Measurements from ENCODE around the gene USH2A. TPM values are rescaled to one million over a fixed set of nuclear protein-coding genes. Genes with fewer than 3 reads are reported as not detected.

USH2A gene
- total RNA-seq, 1 experiment from 2014 or later = not detected

- no peaks in the 10 kb centered on the region for H3K36me3 ChIP-seq (ENCODE audit: control insufficient read depth in 1 of 2, insufficient read depth in 2 of 2, low read length in 2 of 2)
- ChIA-PET POLR2A (no interaction called here), RAD21 (ENCODE audit: low non-redundant PET in 1 of 2, low total read pairs in 2 of 2, uncharacterized antibody in 2 of 2, unreplicated experiment in 2 of 2) (no interaction called here), CTCF (no interaction called here)
- no peak overlapping the region for H2AFZ ChIP-seq (ENCODE audit: low read depth, low read length, poor library complexity, severe bottlenecking)
- no peaks in the 10 kb centered on the region for H4K20me1 ChIP-seq (ENCODE audit: insufficient read depth)
- peak; percentile 50; the same call in 1 of the 2 replicates for ATAC-seq
- no peak overlapping the region for H3K4me3 ChIP-seq (replicated peaks in 1 of 2; ENCODE audit: low read depth in 1 of 2, low read length in 2 of 2)
- H3K9me2 ChIP-seq (ENCODE audit: insufficient read depth) = no peaks in the 10 kb centered on the region
- no TSS peak for BruUV-seq (replicated peaks)
- TF ChIP-seq ZBTB33 (IDR thresholded peaks at IDR 0.05; ENCODE audit: extremely low read depth, insufficient replicate concordance, low read length) = no peak
- TF ChIP-seq EGR1 (IDR thresholded peaks at IDR 0.05; ENCODE audit: low read depth) = no peak
- TF ChIP-seq CTCF (IDR thresholded peaks at IDR 0.05 in 2 of 3, conservative IDR thresholded peaks at IDR 0.05 in 1 of 3; ENCODE audit: borderline replicate concordance in 1 of 3, insufficient read depth in 1 of 3, low read depth in 2 of 3, low read length in 2 of 3) = peak in 2 of 3 experiments; percentile 23 to 55; a peak in 3 of 6 replicates
- no peaks in the 10 kb centered on the region for H3K9me3 ChIP-seq (ENCODE audit: control insufficient read depth in 1 of 2, insufficient read depth in 1 of 2, low read depth in 1 of 2, low read length in 2 of 2)
- no peak overlapping the region for H3K27ac ChIP-seq (ENCODE audit: low read depth, low read length)
- intact Hi-C loops (cut with micrococcal nuclease) = no loop called here
- DNase-seq (ENCODE audit: low read depth, low spot score) = no peak
- no peaks in the 10 kb centered on the region for H3K79me2 ChIP-seq (ENCODE audit: insufficient read depth, low read length)
- H3K27me3 ChIP-seq (ENCODE audit: insufficient read depth, low read length) = no peaks in the 10 kb centered on the region
- no peak overlapping the region for H3K4me2 ChIP-seq (ENCODE audit: low read length)
- no peaks in the 10 kb centered on the region for H3K4me1 ChIP-seq (ENCODE audit: control insufficient read depth in 1 of 2, insufficient read depth in 2 of 2, low read length in 2 of 2)
- H3K9ac ChIP-seq (ENCODE audit: low read length) = no peak overlapping the region
Observed at GRCh38 chr1:215793180-215793579, 630.1 kb downstream of the USH2A start.

GRCh38 chr1:215792446-215792845, 630.8 kb downstream of the USH2A start:
- no peak overlapping the region for H3K4me3 ChIP-seq (replicated peaks in 1 of 2; ENCODE audit: low read depth in 1 of 2, low read length in 2 of 2)
- no peaks in the 10 kb centered on the region for H3K9me3 ChIP-seq (ENCODE audit: control insufficient read depth in 1 of 2, insufficient read depth in 1 of 2, low read depth in 1 of 2, low read length in 2 of 2)
- TF ChIP-seq YY1 (IDR thresholded peaks at IDR 0.05; ENCODE audit: extremely low read depth, insufficient replicate concordance, low read depth, low read length) (no peak), ZNF274 (IDR thresholded peaks at IDR 0.05; ENCODE audit: low read depth, low read length) (no peak), CEBPB (IDR thresholded peaks at IDR 0.05; ENCODE audit: low read depth) (no peak), RAD21 (IDR thresholded peaks at IDR 0.05; ENCODE audit: low read depth) (no peak), ELF1 (IDR thresholded peaks at IDR 0.05; ENCODE audit: borderline replicate concordance, low read depth) (no peak), TCF7L2 (IDR thresholded peaks at IDR 0.05; ENCODE audit: borderline replicate concordance, extremely low read depth, insufficient read depth, insufficient read length) (no peak), ZFX (IDR thresholded peaks at IDR 0.05) (no peak), SP1 (IDR thresholded peaks at IDR 0.05; ENCODE audit: low read depth) (no peak), POLR2A (IDR thresholded peaks at IDR 0.05; ENCODE audit: borderline replicate concordance, extremely low read depth, insufficient read depth, insufficient read length) (no peak)
- intact Hi-C loops (cut with micrococcal nuclease) = no loop called here
- H3K27me3 ChIP-seq (ENCODE audit: insufficient read depth, low read length) = no peaks in the 10 kb centered on the region
- H2AFZ ChIP-seq (ENCODE audit: low read depth, low read length, poor library complexity, severe bottlenecking) = no peak overlapping the region
- no peaks in the 10 kb centered on the region for H4K20me1 ChIP-seq (ENCODE audit: insufficient read depth)
- H3K79me2 ChIP-seq (ENCODE audit: insufficient read depth, low read length) = no peaks in the 10 kb centered on the region
- DNase-seq (ENCODE audit: low read depth, low spot score) (no peak), ATAC-seq (no peak)
- no peak overlapping the region for H3K9ac ChIP-seq (ENCODE audit: low read length)
- no peak overlapping the region for H3K27ac ChIP-seq (ENCODE audit: low read depth, low read length)
- no peaks in the 10 kb centered on the region for H3K9me2 ChIP-seq (ENCODE audit: insufficient read depth)
- BruUV-seq (replicated peaks) = no TSS peak
- no peak overlapping the region for H3K4me2 ChIP-seq (ENCODE audit: low read length)
- H3K36me3 ChIP-seq (ENCODE audit: control insufficient read depth in 1 of 2, insufficient read depth in 2 of 2, low read length in 2 of 2) = no peaks in the 10 kb centered on the region
- CTCF ChIA-PET = no interaction called here
- no peaks in the 10 kb centered on the region for H3K4me1 ChIP-seq (ENCODE audit: control insufficient read depth in 1 of 2, insufficient read depth in 2 of 2, low read length in 2 of 2)
- RAD21 ChIA-PET (ENCODE audit: low non-redundant PET in 1 of 2, low total read pairs in 2 of 2, uncharacterized antibody in 2 of 2, unreplicated experiment in 2 of 2) = no interaction called here
- POLR2A ChIA-PET = no interaction called here

Data from HCT116 (cell line).